HUES48 (cell line): Measurements from ENCODE around the gene ACTG1.

Experiments
- H3K27ac ChIP-seq: one replicate; pipeline ENCODE4 v1.7.0; 2013; ENCODE audit warnings: low read depth, low read length, inconsistent platforms
- H3K27me3 ChIP-seq: 2 replicates; pipeline ENCODE4 v1.6.1; 2013; ENCODE audit warnings: mild to moderate bottlenecking, low read length; ENCODE audit not compliant: control insufficient read depth, insufficient read depth
- H3K36me3 ChIP-seq: 2 replicates; pipeline ENCODE4 v1.6.1; 2013; ENCODE audit warnings: low read length; ENCODE audit not compliant: control insufficient read depth, insufficient read depth
- H3K4me1 ChIP-seq: 2 replicates; pipeline ENCODE4 v1.6.1; 2013; ENCODE audit warnings: mild to moderate bottlenecking, low read length; ENCODE audit not compliant: control insufficient read depth, insufficient read depth
- H3K4me3 ChIP-seq: 2 replicates; pipeline ENCODE4 v1.5.1; 2013; ENCODE audit warnings: mild to moderate bottlenecking, low read depth, low read length
- H3K9ac ChIP-seq: 2 replicates; pipeline ENCODE4 v1.6.1; 2013; ENCODE audit warnings: mild to moderate bottlenecking, low read depth, low read length, moderate library complexity
- H3K9me3 ChIP-seq: 2 replicates; pipeline ENCODE4 v1.6.1; 2013; ENCODE audit warnings: low read length; ENCODE audit not compliant: control insufficient read depth, insufficient read depth

ACTG1 gene

DNA sequence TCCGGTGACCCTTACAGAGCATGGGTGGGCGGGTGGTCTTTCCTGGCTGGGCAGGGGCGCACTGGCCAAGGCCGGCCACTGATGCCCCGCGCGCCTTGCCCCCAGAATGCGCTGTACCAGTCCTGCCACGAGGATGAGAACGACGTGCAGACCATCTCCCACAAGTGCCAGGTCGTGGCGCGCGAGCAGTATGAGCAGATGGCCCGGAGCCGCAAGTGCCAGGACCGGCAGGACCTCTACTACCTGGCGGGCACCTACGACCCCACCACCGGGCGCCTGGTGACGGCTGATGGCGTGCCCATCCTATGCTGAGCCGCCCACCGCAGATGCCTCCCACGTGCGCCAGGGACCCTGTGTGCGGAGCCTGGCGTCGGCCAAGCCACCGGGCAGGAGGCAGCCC is 49.1 kb downstream of the ACTG1 start:
- Histone ChIP-seq H3K9me3 (no peaks in the 10 kb centered on the region), H3K4me3 (no peak overlapping the region), H3K4me1 (no peaks in the 10 kb centered on the region), H3K36me3 (no peaks in the 10 kb centered on the region), H3K9ac (no peak overlapping the region), H3K27me3 (no peaks in the 10 kb centered on the region), H3K27ac (no peak overlapping the region)

DNA sequence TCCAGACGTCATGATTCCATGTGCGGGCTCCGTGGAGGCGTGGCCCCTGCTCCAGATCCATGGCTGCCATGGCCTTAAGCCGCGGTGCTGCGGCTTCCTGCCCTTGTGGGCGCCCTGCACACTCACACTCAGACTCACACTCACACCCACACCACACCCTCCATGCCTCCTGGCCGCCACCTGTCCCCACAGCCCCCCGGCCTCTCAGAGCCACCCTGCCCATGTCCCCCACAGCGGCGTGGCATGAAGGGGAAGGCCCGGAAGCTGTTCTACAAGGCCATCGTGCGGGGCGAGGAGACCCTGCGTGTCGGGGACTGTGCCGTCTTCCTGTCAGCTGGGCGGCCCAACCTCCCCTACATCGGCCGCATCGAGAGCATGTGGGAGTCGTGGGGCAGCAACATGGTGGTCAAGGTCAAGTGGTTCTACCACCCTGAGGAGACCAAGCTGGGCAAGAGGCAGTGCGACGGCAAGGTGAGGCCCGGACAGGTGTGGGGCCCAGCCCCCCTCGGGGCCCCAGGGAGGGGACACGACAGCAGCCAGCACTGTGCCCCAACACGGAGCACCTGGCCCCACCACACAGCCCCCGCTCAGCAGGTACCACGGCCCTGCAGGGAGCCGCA is 50.0 kb downstream of the ACTG1 start:
- H3K9me3 ChIP-seq, result no peaks in the 10 kb centered on the region
- no peaks in the 10 kb centered on the region for H3K4me1 ChIP-seq

DNA sequence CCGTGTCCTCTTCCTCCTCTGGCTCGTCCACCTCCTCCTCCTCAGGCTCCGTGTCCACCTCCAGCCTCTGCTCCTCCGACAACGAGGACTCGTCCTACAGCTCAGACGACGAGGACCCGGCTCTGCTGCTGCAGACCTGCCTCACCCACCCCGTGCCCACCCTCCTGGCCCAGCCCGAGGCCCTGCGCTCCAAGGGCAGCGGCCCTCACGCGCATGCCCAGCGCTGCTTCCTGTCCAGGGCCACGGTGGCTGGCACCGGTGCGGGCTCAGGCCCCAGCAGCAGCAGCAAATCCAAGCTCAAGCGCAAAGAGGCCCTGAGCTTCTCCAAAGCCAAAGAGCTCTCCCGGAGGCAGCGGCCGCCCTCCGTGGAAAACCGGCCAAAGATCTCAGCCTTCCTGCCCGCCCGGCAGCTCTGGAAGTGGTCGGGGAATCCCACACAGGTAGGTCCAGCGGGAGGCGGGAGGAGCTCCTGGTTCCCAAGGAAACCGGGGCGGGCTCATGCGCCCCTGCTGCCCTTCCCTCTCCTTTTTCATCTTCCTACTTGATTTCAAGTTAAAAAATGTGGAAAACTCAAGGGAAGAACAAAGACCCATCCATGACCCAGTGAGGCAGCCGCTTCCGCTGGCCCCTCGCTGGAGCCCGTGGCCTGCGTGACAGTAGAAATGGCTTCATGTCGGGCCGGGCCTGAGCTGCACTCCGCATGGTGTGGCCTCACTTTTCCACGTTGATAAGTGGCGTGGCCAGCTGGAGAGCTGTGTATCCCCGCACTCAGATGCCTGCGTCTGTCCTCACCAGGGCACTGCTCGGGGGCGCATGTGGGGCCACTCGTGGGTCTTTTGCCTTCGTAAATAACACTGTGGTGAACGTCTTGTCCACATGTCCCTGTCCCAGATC is 50.7 kb downstream of the ACTG1 start:
- no peaks in the 10 kb centered on the region for H3K36me3 ChIP-seq
- no peak overlapping the region for H3K27ac ChIP-seq
- H3K9me3 ChIP-seq, result no peaks in the 10 kb centered on the region
- H3K27me3 ChIP-seq, result no peaks in the 10 kb centered on the region
- H3K9ac ChIP-seq, result no peak overlapping the region
- H3K4me3 ChIP-seq, result no peak overlapping the region
- H3K4me1 ChIP-seq, result no peaks in the 10 kb centered on the region; the same call in 1 of the 2 replicates

More for the DNA sequence above, 50.0 kb downstream of the ACTG1 start:
- H3K27me3 ChIP-seq, result no peaks in the 10 kb centered on the region
- H3K4me3 ChIP-seq, result no peak overlapping the region
- H3K9ac ChIP-seq, result no peak overlapping the region
- H3K27ac ChIP-seq, result no peak overlapping the region
- no peaks in the 10 kb centered on the region for H3K36me3 ChIP-seq

DNA sequence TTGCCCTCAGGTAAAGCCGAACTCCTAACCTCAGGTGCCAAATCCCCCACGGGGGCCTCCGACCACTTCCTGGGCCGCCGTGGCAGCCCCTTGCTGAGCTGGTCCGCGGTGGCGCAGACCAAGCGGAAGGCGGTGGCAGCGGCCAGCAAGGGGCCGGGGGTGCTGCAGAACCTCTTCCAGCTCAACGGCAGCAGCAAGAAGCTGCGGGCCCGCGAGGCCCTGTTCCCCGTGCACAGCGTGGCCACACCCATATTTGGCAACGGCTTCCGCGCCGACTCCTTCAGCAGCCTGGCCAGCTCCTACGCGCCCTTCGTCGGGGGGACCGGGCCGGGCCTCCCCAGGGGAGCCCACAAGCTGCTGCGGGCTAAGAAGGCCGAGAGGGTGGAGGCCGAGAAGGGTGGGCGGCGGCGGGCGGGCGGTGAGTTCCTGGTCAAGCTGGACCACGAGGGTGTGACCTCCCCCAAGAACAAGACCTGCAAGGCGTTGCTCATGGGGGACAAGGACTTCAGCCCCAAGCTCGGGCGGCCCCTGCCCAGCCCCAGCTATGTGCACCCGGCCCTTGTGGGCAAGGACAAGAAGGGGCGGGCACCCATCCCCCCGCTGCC is 51.6 kb downstream of the ACTG1 start:
- no peaks in the 10 kb centered on the region for H3K36me3 ChIP-seq
- no peak overlapping the region for H3K27ac ChIP-seq
- peaks cover 4% of the 10 kb centered on the region for H3K4me1 ChIP-seq
- no peak overlapping the region for H3K4me3 ChIP-seq
- no peak overlapping the region for H3K9ac ChIP-seq
- no peaks in the 10 kb centered on the region for H3K27me3 ChIP-seq
- no peaks in the 10 kb centered on the region for H3K9me3 ChIP-seq
